NCI-H82 treated with DMSO at 0.1 percent for 48 hours (cell line): Measurements from ENCODE around the gene PSMC3IP.
"Not testable (repeated sequence)": the region's sequence is repeated elsewhere in the genome, so short reads cannot be mapped to it uniquely, and the experiment has no call there.

Source experiments
- DNase-seq: peaks from one replicate; lab custom pipeline; 2025; ENCODE audit not compliant: unreplicated experiment; lab: John Stamatoyannopoulos, UW

Gene PSMC3IP

DNA sequence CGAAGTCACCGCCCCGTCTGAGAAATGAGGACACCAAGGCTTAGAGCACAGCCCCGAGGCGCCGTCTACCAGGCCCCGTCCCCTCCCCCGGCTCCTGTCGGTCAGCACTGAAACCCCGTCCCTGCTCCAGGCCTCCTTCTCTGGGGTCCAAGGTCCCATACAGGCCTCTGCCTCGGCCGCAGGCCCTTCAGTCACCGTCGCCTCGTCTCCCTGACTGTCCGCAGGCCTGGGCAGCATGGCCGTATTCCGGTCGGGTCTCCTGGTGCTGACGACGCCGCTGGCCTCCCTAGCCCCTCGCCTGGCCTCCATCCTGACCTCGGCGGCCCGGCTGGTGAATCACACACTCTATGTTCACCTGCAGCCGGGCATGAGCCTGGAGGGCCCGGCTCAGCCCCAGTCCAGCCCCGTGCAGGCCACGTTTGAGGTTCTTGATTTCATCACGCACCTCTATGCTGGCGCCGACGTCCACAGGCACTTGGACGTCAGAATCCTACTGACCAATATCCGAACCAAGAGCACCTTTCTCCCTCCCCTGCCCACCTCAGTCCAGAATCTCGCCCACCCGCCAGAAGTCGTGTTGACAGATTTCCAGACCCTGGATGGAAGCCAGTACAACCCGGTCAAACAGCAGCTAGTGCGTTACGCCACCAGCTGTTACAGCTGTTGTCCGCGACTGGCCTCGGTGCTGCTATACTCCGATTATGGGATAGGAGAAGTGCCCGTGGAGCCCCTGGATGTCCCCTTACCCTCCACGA, 15.0 kb downstream of the PSMC3IP start:
- no peak for DNase-seq

DNA sequence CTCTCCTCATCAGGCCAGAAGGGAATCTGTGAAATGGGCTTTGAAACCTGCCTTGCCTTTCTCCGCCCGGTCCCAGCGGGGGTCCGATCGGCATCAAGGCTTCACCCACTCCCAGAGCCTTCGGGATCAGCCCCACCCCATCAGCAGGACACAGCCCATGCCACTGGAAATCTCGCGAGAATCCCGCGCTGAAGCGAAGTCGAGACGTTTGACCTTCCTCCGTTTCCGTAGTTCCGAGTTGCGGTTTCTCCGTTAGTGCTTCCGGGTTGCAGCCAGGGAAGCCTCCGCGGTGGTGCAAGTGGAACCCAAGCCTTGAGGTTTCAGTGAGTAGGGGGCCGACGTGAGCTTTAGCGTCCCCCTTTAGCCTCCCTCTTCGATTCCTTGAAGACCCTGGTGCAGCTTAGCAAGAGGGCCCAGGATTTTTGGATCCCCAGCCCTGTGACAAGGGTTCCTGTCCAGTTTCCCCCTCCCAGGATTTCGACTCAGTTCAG, 15.6 kb downstream of the PSMC3IP start, which contains the start of gene COASY:
Gene COASY, plus strand, starts transcription at position 252 of the 491 bp plus-strand sequence. CDS start 475 bp downstream, outside the sequence.
- DNase-seq = peak; percentile 91

DNA sequence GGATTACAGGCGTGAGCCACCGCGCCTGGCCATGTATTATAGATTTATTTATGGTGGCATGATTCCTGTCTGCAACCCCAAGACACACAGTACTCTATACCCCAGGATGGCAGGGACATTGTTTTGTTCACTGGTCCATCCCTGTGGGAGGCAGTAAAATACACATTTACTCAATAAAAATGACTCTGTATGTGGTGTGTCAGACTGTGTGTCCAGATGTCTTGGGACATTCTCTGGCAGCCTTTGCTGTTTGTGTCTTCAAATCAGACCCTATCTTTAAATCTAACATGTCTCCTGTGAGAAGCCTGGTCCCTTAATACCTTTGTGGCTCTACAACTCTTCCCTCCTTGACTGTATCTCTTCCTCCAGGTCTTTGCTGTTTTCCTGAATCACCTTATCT, 17.3 kb downstream of the PSMC3IP start:
- DNase-seq = no peak

DNA sequence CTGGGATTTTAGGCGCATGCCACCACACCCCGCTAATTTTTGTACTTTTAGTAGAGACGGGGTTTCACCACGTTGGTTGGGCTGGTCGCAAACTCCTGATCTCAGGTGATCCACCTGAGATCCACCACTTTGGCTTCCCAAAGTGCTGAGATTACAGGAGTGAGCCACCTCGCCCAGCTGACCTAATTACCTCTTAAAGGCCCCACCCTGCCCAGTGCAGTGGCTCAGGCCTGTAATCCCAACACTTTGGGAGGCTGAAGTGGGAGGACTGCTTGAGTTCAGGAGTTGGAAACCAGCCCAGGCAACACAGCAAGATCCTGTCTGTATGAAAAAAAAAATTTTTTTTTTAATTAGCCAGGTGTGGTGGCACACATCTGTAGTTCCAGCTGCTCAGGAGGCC, 18.5 kb downstream of the PSMC3IP start:
- DNase-seq = peak; percentile 4

- peak; percentile 12 for DNase-seq
Observed at GRCh38 chr17:42555961-42556617, 21.4 kb downstream of the PSMC3IP start.

- no peak for DNase-seq
Observed at GRCh38 chr17:42555122-42555622, 22.4 kb downstream of the PSMC3IP start.

- peak; percentile 74 for DNase-seq
Observed at GRCh38 chr17:42554250-42555121, 23.0 kb downstream of the PSMC3IP start.

DNA sequence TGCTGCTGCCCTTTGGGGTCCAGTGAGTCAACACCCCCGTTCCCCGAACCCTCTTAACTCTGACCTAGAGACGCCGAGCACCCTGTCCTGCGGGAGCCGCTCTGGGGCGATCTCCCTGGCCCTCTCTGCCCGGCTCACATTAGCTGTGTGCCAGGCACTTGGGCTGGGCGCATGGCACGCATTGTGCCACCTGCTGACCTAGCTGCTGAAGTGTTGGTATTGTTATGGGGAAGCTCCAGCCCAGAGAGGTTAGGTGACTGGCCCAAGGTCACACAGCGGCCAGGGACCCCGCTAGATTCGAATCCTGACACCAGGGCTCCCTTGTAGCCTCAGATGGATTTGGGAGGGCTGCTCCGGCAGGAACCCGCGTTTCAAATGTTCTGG, 23.7 kb downstream of the PSMC3IP start:
- DNase-seq = no peak

DNA sequence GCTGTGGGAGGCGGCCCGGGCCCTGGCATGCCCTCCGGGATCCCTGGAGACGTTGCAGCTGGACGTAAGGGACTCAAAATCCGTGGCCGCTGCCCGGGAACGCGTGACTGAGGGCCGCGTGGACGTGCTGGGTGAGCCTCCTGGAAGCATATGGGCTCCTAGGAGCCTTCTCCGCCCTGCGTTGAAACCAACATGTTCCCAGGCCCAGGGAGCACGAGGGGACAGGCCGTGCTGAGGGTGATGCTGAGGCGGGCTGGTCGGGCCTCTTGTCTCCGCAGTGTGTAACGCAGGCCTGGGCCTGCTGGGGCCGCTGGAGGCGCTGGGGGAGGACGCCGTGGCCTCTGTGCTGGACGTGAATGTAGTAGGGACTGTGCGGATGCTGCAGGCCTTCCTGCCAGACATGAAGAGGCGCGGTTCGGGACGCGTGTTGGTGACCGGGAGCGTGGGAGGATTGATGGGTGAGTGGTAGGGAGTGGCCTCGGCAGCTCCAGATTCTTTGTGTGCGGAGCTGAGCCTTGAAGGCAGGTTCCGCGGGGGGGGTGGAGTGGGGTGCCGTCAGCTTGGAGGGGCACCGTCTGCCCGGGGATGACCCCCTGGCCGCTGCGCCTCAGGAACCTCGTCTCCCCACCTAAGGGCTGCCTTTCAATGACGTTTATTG, 24.2 kb downstream of the PSMC3IP start:
- no peak for DNase-seq

- not testable (repeated sequence) for DNase-seq
Observed at GRCh38 chr17:42552736-42553135, 24.8 kb downstream of the PSMC3IP start, which contains the start of gene HSD17B1. Gene HSD17B1 (plus strand): TSS chr17:42552923. CDS start chr17:42552934, 11 bp downstream.

- DNase-seq = no peak
Observed at GRCh38 chr17:42548993-42549755, 28.4 kb downstream of the PSMC3IP start.

DNA sequence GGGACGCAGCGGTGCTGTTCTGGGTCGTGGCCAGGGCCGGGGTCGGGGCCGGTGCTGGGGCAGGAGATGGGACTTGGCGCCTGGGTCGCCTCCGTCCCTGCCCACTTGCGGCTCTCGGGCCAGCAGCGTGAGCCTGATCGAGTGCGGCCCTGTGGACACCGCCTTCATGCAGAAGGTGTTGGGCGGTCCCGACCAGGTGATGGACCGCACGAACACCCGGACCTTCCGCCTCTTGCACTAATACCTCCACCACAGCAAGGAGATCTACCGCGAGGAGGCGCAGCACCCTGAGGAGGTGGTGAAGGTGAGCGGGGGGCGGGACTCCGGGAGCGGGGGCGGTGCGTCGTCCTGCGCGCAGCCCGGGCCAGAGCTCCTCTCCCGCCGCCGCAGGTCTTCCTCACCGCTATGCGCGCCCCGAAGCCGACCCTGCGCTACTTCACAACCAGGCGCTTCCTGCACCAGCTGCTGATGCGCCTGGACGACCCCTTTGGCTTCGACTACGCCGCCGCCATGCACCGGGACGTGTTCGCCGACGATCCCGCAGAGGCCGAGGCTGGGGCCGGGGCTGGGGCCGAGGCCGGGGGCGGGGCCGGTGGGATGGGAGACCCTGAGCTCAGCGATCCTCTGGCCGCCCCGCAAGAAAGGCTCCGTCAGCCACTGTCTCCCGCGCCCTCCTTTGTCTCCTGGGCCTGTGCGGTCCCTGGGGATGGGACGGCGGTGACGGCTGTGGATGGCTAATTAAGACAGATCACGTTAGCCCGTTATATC, 29.3 kb downstream of the PSMC3IP start:
- DNase-seq = peak; percentile 66

DNA sequence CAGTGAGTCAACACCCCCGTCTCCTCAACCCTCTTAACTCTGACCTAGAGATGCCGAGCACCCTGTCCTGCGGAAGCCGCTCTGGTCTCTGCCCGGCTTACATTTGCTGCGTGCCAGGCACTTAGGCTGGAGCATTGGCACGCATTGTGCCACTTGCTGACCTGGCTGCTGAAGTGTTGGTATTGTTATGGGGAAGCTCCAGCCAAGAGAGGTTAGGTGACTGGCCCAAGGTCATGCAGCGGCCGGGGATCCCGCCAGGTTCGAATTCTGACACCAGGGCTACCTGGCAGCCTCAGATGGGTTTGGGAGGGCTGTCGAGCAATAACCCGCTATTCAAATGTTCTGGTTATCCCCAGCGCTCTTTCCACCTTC, 29.8 kb downstream of the PSMC3IP start:
- no peak for DNase-seq

- DNase-seq = no peak
Observed at GRCh38 chr17:42547001-42547461, 30.5 kb downstream of the PSMC3IP start.

DNA sequence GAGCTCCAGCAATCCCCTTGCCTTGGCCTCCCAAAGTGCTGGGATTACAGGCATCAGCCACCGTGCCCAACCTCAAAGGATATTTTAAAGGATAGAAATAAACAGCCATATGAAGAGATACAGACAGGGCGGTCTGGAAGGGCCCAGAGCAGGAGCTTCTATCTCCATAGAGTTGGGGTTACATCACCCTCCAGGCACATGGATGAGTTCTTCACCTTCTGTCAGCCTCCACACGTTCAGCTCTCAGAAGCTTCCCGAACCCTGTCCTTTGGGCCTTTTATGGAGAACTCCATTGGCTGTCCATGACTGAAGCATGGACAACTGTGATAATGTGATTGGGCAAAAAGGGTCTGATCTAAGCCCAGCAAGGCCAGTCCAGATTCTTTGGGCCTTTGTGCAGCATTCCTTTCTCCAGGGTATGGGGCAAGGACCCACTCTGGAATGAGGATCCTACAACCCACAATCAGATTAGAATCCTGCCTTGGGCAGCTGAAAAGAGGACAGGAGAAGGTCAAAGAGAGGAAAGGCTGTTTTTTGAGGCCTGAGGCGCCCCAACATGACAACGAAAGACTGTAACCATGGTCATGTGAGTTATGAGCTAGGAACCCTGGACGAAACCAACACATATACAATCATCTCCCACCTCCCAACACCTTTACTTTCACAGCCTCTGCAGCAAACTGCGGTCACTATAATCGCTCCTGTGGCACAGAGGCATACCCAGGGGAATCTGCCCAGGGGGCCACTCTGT, 31.6 kb downstream of the PSMC3IP start:
- not testable (repeated sequence) for DNase-seq

GRCh38 chr17:42544874-42545283, 32.6 kb downstream of the PSMC3IP start:
- no peak for DNase-seq

GRCh38 chr17:42543190-42544079, 34.1 kb downstream of the PSMC3IP start:
- DNase-seq = no peak
